ENCODE results near the gene AMPH.
"Not testable (repeated sequence)": the region's sequence is repeated elsewhere in the genome, so short reads cannot be mapped to it uniquely, and the experiment has no call there.

The AMPH gene

GRCh38 chr7:38453168-38453567, 178.0 kb downstream of the AMPH start:
- peak; percentile 6 for DNase-seq

DNA sequence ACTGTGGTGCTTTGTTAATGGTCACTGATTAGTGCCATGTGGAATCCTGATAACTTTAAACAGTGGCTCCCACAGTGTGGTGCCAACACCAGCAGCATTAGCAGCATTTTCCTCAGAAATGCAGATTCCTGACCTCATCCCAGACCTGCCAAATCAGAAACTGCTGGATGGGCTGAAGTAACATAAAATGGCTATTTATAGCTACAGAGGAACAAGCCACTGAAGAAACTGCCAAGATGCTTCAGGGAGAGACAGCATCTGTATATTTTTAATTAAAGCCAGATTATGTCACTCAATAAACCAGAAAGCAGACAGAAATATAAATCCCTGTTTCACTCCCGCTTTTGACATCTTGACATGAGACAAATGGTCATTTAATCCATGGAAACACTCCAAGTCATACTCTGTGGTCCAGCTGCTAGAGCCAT, 178.5 kb downstream of the AMPH start:
- DNase-seq = peak; percentile 5

GRCh38 chr7:38451840-38452239, 179.3 kb downstream of the AMPH start:
- DNase-seq = peak; percentile 43

DNA sequence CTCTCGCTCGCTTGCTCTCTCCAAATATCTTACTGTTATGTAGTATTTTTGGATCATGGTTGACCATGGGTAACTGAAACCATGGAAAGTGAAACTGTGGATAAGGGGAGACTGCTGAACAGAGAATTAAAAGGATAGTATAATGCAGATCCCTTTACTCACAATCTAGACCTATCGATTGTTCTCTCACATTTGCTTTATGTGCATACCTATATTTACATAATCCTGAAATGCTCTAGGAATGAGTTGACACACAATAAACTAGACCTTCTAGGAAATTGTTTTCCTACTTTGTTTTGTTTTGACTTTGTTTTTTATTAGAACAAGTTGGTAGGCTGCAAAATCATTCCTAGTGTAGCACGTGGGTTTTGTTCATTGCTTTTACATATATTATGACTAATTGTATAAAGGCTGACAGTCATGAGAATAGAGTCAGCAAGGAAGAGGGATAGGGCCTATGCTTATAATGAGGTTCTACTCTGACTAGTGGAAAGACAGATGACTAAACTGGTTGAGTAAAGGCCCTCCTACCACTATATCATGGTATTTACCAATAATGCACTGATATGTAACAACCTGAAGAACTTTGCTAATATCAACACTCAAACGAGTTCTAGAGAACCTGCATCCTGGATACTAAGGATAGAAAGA, 182.5 kb downstream of the AMPH start:
- DNase-seq = no peak

DNA sequence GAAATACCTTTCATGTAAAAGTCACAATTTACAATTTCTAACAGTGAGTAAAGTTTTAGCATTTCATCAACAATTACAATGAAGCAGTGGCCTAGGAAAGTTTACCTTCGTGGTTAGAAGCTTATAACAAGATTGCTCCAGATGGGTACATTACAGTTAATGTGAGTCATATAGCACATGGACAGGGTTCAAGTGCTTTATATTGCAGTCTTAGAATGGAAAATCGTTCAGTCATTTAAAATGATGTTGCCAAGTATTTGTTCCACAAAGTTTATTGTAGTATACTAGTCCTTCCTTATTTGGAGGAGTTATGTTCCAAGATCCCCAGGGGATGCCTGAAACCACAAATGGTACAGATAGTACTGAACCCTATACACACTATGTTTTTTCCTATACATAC, 183.1 kb downstream of the AMPH start:
- peak; percentile 9 for DNase-seq

- no peak for DNase-seq
Observed at GRCh38 chr7:38438970-38439369, 192.2 kb downstream of the AMPH start.

- DNase-seq = no peak
Observed at GRCh38 chr7:38432671-38433070, 198.5 kb downstream of the AMPH start.

DNA sequence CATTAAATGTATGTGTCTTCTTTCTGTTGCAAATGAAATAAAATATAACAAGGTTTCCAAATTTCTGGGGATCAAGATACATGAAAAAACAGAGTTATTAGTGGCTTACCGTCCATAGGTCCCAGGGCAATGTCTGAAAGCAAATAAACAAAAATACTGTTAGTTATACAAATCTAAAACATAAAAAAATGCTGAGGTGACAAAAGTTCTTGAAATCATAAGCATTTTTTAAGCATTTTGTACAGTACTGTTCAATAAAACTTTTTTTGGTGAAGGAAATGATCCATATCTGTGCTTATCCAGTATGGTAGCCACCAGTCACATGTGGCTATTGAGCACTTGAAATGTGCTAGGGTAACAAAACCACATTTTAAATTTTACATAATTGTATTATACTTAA, 199.1 kb downstream of the AMPH start:
- DNase-seq = no peak

DNA sequence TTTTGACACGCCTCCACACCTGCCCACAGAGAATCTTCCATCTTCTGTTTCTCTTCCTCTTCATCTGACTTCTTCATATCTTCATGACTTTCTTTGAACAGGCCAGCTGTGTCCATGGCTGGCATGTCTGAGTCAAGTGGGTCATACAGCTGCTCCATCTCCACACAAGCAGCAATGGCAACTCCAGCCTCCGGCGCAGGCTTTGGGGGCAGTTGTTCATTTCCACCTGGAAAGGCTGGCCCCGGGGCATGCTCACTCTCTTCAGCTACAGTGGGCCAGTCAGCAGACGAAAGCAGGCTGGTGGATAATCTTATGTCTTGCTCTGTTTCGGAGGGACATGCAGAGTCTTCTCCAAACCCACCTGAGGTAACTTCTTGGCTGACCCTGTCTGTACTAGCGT, 202.1 kb downstream of the AMPH start:
- no peak for DNase-seq

DNA sequence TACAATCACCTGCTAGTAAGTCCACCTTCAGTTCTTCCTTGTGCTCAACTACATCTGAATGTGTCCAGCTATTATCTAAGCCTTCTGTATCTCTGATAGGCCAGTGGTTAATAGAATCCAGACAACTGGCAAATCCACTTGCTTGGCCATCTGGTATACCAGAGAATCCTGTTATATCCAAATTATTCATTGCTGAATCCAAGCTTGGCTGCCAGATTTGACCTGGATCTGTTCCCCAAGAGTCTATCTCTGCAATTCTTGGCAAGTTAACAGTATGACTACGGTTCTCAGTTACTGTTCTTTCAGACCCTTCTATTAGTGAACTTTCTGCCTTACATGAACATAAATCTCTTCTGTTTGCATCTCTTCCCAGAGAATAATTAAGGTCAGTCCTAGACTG, 203.1 kb downstream of the AMPH start:
- DNase-seq = no peak

DNA sequence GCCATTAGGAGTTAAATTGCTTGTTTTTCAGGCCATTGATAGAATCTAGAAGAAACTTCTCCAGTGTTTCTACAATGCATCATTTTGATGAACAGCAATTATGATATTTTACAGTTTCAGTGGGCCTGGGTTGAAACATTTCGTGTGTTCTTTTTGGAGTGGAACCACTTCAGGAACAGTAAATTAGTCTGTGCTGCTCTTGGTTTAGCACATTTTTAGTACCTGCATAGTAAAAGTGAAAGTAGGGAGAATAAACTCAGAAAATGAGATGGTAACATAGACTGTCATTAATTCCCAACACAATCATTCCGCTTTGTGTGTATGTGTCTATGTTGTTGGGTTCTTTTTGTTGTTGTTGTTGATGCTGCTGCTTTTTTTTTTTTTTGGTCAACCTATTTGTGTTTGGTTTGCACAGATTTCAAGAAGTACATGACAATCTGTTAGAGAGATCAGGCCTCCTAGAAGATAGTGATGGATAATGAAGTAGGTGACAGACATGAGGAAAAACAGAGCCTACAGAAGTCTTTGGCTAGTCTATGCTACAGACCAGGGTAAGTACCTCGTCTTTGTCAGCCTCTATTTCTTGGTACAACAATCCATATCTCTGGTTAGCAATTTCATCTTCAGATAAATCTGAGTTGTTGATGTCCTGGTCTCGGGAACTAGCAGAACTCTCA, 203.8 kb downstream of the AMPH start:
- DNase-seq = no peak

DNA sequence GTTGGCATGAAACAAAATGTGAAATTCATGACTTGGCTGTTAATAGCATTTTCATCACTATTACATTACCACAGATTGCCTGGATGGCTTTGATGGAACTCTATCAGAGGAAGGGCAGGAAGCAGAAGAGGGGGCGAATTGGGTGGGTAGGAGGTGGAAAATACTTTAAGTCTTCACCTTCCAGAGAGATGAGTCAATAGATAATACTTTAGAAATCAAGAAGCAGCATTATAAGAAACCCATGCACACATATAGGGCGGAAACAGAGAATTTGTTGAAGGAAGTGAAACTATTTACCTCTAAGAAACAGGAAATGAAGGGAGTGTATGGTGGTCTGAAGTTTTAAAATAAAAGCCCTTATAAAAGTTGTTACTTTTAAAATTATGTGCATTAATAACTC, 205.7 kb downstream of the AMPH start:
- no peak for DNase-seq

DNA sequence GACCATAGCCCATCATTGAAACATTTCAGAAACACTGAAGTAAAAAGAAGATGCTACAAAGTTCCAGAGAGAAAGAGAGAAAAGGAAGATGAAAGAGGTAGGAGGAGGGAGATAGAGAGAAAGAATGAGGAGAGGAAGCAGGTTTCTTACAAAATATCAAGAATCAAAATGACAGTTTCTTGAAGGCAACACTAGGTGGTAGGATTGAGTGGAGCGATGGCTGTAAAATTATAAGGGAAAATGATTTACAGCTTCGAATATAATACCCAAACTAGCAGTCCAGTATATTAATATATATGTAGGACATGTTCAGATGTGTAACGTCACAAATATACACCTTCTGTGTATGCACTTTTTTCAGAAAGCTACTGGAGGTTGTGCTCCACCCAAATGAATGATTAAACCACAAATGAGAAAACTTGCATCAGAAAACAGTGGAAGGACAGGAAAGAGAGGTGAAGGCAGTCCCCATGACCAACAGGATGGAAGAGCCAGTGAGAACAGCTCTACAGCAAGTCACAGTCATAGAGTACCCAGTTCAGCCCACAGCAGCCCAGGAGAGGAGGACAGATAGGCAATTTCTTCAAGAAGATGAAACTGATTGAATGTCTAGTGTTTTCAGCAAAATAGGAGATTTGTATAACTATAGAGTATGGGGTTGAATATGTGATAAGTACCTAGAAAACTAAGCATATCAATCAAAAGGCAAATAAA, 206.3 kb downstream of the AMPH start:
- no peak for DNase-seq

DNA sequence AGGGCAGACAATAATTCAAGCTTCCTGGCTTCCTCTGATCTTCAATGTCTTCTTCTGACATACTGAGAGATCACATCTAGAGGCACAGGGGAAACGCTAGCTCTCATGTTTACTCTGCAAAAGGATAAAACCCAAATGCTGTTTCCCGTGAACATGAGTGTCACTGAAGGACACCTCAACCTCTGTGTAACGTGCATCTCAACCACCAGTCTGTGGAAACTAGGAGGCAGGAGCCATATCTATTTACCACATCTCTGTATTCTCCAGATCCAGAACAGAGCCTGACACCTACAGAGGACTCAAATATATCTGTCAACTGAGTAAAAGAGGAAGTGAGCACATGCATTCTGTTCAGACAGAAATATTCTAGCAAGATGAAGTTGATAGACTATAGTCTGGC, 217.4 kb downstream of the AMPH start:
- DNase-seq = no peak

DNA sequence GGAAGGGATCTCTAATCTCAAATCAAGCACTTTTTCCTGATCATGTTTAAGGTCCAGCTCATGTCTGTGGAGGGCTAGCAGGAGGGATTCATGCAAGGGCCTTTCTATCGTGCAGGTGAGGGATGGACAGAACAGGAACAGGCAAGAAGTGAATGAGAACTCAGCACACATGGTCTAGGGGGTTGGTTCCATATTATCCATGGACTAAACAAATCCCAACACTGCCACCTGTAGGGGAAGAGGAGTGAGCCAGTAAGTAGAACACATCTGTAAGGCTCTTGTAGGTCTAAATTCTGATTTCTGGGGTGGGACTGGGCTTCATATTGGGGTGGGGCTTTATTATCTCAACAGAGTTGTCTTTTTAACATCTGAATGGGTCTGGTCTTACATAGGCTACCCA, 219.8 kb downstream of the AMPH start:
- peak; percentile 15 for DNase-seq

- DNase-seq = no peak
Observed at GRCh38 chr7:38410056-38410455, 221.1 kb downstream of the AMPH start.

- DNase-seq = no peak
Observed at GRCh38 chr7:38409531-38409930, 221.6 kb downstream of the AMPH start.

GRCh38 chr7:38398725-38399321, 232.3 kb downstream of the AMPH start:
- DNase-seq = peak; percentile 43

- no peak for DNase-seq
Observed at GRCh38 chr7:38396852-38397251, 234.3 kb downstream of the AMPH start.

DNA sequence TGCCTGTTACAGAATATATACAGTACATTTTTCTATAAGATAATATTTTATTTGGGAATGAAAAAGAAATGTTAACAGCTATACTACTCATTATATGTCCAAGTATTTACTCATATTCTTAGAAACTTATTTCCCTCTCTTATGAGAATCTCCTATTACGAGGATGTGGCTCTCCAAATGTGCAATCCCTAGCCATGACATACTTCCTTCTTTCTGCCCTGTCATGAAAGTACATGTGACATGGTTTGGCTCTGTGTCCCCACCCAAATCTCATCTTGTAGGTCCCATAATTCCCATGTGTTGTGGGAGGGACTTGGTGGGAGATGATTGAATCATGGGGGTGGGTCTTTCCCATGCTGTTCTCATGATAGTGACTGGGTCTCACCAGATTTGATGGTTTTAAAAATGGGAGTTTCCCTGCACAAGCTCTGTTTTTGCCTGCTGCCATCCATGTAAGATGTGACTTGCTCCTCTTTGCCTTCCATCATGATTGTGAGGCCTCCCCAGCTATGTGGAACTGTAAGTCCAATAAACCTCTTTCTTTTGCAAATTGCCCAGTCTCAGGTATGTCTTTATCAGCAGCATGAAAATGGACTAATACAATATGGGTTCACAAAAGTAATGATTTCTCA, 235.1 kb downstream of the AMPH start:
- not testable (repeated sequence) for DNase-seq

- DNase-seq = no peak
Observed at GRCh38 chr7:38394660-38395059, 236.5 kb downstream of the AMPH start.

- no peak for DNase-seq
Observed at GRCh38 chr7:38393874-38394273, 237.3 kb downstream of the AMPH start.

GRCh38 chr7:38391751-38392150, 239.4 kb downstream of the AMPH start:
- no peak for DNase-seq
